GM19455 (cell line): ENCODE data around the gene GAGE10.
"Not testable (repeated sequence)": the region's sequence is repeated elsewhere in the genome, so short reads cannot be mapped to it uniquely, and the experiment has no call there.

ENCODE experiments used
- ATAC-seq: cut with Tn5 transposase; IDR thresholded peaks from one replicate; pipeline ENCODE4 v1.9.1; 2021; ENCODE audit not compliant: unreplicated experiment

The GAGE10 gene

DNA sequence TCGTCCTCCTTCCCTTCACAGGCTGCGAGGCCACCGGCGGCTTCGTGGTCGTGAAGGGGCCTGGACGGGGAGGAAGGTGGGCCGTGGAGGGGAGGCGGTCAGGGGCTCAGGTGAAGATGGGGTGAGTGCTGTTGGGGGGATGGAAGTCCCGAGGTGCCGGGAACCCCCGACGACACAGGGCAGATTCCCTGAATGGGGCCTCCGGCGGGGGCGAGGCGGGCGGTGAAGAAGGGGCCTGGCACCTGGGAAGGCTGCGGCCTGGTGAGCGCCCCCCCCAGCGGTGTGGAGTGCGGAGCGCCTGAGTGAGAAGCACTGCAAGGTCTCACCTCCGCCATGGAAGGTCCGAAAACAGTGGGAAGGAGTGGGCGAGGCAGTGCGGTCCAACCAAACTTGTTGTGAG lies 18.8 kb downstream of the GAGE10 start:
- ATAC-seq: not testable (repeated sequence)

- ATAC-seq: not testable (repeated sequence)
Observed at GRCh38 chrX:49323735-49324134, 20.3 kb downstream of the GAGE10 start.

GRCh38 chrX:49330421-49330820 lies 27.0 kb downstream of the GAGE10 start:
- ATAC-seq: not testable (repeated sequence)

GRCh38 chrX:49331282-49331681 lies 27.8 kb downstream of the GAGE10 start, which contains the start of gene GAGE13:
TSS of gene GAGE13 (plus strand) at chrX:49331582. CDS start at chrX:49332738, 1,156 bp downstream.
- ATAC-seq: not testable (repeated sequence)

DNA sequence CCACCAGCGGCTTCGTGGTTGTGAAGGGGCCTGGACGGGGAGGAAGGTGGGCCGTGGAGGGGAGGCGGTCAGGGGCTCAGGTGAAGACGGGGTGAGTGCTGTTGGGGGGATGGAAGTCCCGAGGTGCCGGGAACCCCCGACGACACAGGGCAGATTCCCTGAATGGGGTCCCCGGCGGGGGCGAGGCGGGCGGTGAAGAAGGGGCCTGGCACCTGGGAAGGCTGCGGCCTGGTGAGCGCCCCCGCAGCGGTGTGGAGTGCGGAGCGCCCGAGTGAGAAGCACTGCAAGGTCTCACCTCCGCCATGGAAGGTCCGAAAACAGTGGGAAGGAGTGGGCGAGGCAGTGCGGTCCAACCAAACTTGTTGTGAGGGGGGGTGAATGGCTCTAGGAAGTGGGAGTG lies 28.4 kb downstream of the GAGE10 start:
- ATAC-seq: not testable (repeated sequence)

GRCh38 chrX:49341449-49341848 lies 38.0 kb downstream of the GAGE10 start:
- ATAC-seq: not testable (repeated sequence)

DNA sequence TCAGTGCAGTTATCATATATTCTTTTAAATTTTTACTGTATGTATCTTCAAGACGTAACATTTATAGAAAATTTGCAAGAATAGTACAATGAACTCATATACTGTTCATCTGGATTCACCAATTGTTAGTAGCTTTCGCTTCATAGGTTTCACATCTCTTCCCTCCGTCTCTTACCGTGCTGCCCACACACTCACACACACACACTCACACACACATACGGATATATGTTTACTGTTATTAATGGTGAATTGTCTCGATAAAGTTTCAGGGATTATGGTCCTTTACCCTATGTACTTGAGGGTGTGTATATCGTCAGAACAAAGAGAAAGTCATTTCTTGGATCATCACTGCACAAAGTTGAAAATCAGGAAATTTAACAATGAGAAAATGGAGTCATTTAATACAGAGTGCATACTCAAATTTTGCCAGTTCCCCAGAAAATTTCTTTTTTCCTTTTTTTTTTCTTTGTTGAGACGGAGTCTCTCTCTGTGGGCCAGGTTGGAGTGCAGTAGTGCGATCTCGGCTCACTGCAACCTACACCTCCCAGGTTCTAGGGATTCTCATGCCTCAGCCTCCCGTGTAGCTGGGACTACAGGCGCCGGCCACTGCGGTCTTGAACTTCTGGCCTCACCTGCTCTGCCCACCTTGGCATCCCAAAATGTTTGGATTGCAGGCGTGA lies 41.2 kb downstream of the GAGE10 start:
- ATAC-seq: not testable (repeated sequence)

- ATAC-seq: not testable (repeated sequence)
Observed at GRCh38 chrX:49345402-49345801, 42.0 kb downstream of the GAGE10 start.

- ATAC-seq: not testable (repeated sequence)
Observed at GRCh38 chrX:49346150-49346549, 42.7 kb downstream of the GAGE10 start.
